ENCODE data around the gene BEX1.
"Not testable (repeated sequence)": the region's sequence is repeated elsewhere in the genome, so short reads cannot be mapped to it uniquely, and the experiment has no call there.

Gene BEX1

GRCh38 chrX:103056902-103057301 lies 7.1 kb downstream of the BEX1 start:
- no peaks in the 10 kb centered on the region for H3K9me3 Mint-ChIP-seq
- no peak overlapping the region for H3K27ac Mint-ChIP-seq
- no peak overlapping the region for H3K4me3 Mint-ChIP-seq
- no peak for ATAC-seq
- no peaks in the 10 kb centered on the region for H3K4me1 Mint-ChIP-seq
- no peaks in the 10 kb centered on the region for H3K36me3 Mint-ChIP-seq
- no peak for DNase-seq (ENCODE audit: low spot score in 2 of 2)

GRCh38 chrX:103052625-103053024 lies 11.3 kb downstream of the BEX1 start:
- no peak overlapping the region for H3K4me3 Mint-ChIP-seq
- H3K36me3 Mint-ChIP-seq, result no peaks in the 10 kb centered on the region
- H3K27ac Mint-ChIP-seq, result no peak overlapping the region
- no peak for ATAC-seq
- no peaks in the 10 kb centered on the region for H3K9me3 Mint-ChIP-seq
- no peak for DNase-seq (ENCODE audit: low spot score in 2 of 2)
- no peaks in the 10 kb centered on the region for H3K4me1 Mint-ChIP-seq

GRCh38 chrX:103051260-103051789 lies 12.6 kb downstream of the BEX1 start:
- no peaks in the 10 kb centered on the region for H3K36me3 Mint-ChIP-seq
- no peak for DNase-seq (ENCODE audit: low spot score in 2 of 2)
- no peak overlapping the region for H3K27ac Mint-ChIP-seq
- H3K4me3 Mint-ChIP-seq, result no peak overlapping the region
- no peak for ATAC-seq
- H3K4me1 Mint-ChIP-seq, result no peaks in the 10 kb centered on the region
- H3K9me3 Mint-ChIP-seq, result no peaks in the 10 kb centered on the region

- DNase-seq (ENCODE audit: low spot score in 2 of 2); H3K4me1 Mint-ChIP-seq; H3K4me3 Mint-ChIP-seq; H3K36me3 Mint-ChIP-seq; H3K27ac Mint-ChIP-seq; H3K9me3 Mint-ChIP-seq; ATAC-seq: not testable (repeated sequence)
Measured at GRCh38 chrX:103033371-103033770, 30.6 kb downstream of the BEX1 start.

GRCh38 chrX:103017542-103017941 lies 46.4 kb downstream of the BEX1 start:
- H3K4me3 Mint-ChIP-seq, result no peak overlapping the region
- DNase-seq (ENCODE audit: low spot score in 2 of 2), result no peak
- no peak overlapping the region for H3K27ac Mint-ChIP-seq
- H3K4me1 Mint-ChIP-seq, result no peaks in the 10 kb centered on the region
- no peaks in the 10 kb centered on the region for H3K36me3 Mint-ChIP-seq
- ATAC-seq, result no peak
- no peaks in the 10 kb centered on the region for H3K9me3 Mint-ChIP-seq

- no peak for ATAC-seq
- no peak overlapping the region for H3K27ac Mint-ChIP-seq
- DNase-seq (ENCODE audit: low spot score in 2 of 2), result no peak
- no peaks in the 10 kb centered on the region for H3K4me1 Mint-ChIP-seq
- no peaks in the 10 kb centered on the region for H3K36me3 Mint-ChIP-seq
- H3K9me3 Mint-ChIP-seq, result no peaks in the 10 kb centered on the region
- no peak overlapping the region for H3K4me3 Mint-ChIP-seq
Measured at GRCh38 chrX:103012945-103013344, 51.0 kb downstream of the BEX1 start.
